CD14-positive monocyte (primary cell): ENCODE results near the gene SLC9A9. TPM values are rescaled to one million over a fixed set of nuclear protein-coding genes. Genes with fewer than 3 reads are reported as not detected.

Experiments used
- DNase-seq, 3 donors: peaks; one replicate each; pipeline ENCODE4 v3.0.0-alpha.2; 2011 to 2022
- H2AFZ ChIP-seq: 2 replicates; pipeline ENCODE4 v1.6.0; 2012; ENCODE audit warnings: mild to moderate bottlenecking, low read depth, low read length, inconsistent platforms; ENCODE audit not compliant: insufficient read depth, poor library complexity, severe bottlenecking
- H3K27ac ChIP-seq, 2 donors: 1 replicate in 1 of 2; 2 replicates in 1 of 2; pipeline ENCODE4 v1.5.1; 2012 to 2013; ENCODE audit warnings: low read length in 2 of 2, control low read depth in 1 of 2, inconsistent platforms in 1 of 2, low read depth in 1 of 2, mild to moderate bottlenecking in 1 of 2
- H3K27me3 ChIP-seq, 2 donors: one replicate each; pipeline versions ENCODE4 v1.6.0 to v1.6.1; 2011 to 2013; ENCODE audit warnings: low read length in 2 of 2; ENCODE audit not compliant: control insufficient read depth in 2 of 2, insufficient read depth in 2 of 2
- H3K36me3 ChIP-seq, 2 donors: replicated peaks in 1 of 2; 1 replicate in 1 of 2; 2 replicates in 1 of 2; pipeline versions ENCODE4 v1.5.1 to v1.6.1; 2012 to 2013; ENCODE audit warnings: low read length in 2 of 2, control low read depth in 1 of 2, inconsistent platforms in 1 of 2, mild to moderate bottlenecking in 1 of 2; ENCODE audit not compliant: insufficient read depth in 2 of 2, control insufficient read depth in 1 of 2
- H3K4me1 ChIP-seq, 2 donors: 1 replicate in 1 of 2; 2 replicates in 1 of 2; pipeline versions ENCODE4 v1.5.1 to v1.6.1; 2012 to 2013; ENCODE audit warnings: low read length in 2 of 2, control low read depth in 1 of 2, inconsistent platforms in 1 of 2, mild to moderate bottlenecking in 1 of 2, moderate library complexity in 1 of 2; ENCODE audit not compliant: insufficient read depth in 2 of 2, control insufficient read depth in 1 of 2
- H3K4me2 ChIP-seq: replicated peaks from 2 replicates; pipeline ENCODE3; 2012; ENCODE audit warnings: low read length, moderate library complexity, mild to moderate bottlenecking; ENCODE audit not compliant: poor library complexity, severe bottlenecking; ENCODE audit errors: extremely low read depth
- H3K4me3 ChIP-seq, 3 experiments: fragments of 200-600 bp in 1 of 3; sonication (generic) in 1 of 3; replicated peaks in 1 of 3; 1 replicate in 2 of 3; 2 replicates in 1 of 3; pipeline ENCODE4 v1.5.1; 2011 to 2013; ENCODE audit warnings: low read length in 3 of 3, mild to moderate bottlenecking in 3 of 3, control low read depth in 2 of 3, low read depth in 2 of 3, inconsistent platforms in 1 of 3, moderate library complexity in 1 of 3
- H3K79me2 ChIP-seq: 2 replicates; pipeline ENCODE4 v1.6.0; 2012; ENCODE audit warnings: mild to moderate bottlenecking, control low read depth, inconsistent platforms, low read length, moderate library complexity; ENCODE audit not compliant: insufficient read depth
- H3K9ac ChIP-seq: 2 replicates; pipeline ENCODE4 v1.6.0; 2017; ENCODE audit warnings: low read length, mild to moderate bottlenecking; ENCODE audit not compliant: insufficient read depth, poor library complexity, severe bottlenecking
- H3K9me3 ChIP-seq, 2 donors: replicated peaks in 1 of 2; 1 replicate in 1 of 2; 2 replicates in 1 of 2; pipeline versions ENCODE4 v1.5.1 to v1.6.1; 2012 to 2013; ENCODE audit warnings: low read length in 2 of 2, control low read depth in 1 of 2; ENCODE audit not compliant: control insufficient read depth in 1 of 2, insufficient read depth in 1 of 2
- H4K20me1 ChIP-seq: 2 replicates; pipeline ENCODE4 v1.6.0; 2012; ENCODE audit warnings: mild to moderate bottlenecking, low read length, control low read depth, moderate library complexity; ENCODE audit not compliant: insufficient read depth
- H3K27ac Mint-ChIP-seq, 7 donors: one replicate each; pipeline ENCODE4 v1.8.0; 2020; ENCODE audit warnings: mild to moderate bottlenecking in 7 of 7, mixed read lengths in 7 of 7, moderate library complexity in 6 of 7, inconsistent platforms in 2 of 7
- H3K27me3 Mint-ChIP-seq, 3 donors: one replicate each; pipeline ENCODE4 v1.8.0; 2021 to 2022; ENCODE audit warnings: low read depth in 3 of 3, mild to moderate bottlenecking in 3 of 3, mixed read lengths in 3 of 3, moderate library complexity in 3 of 3, inconsistent platforms in 1 of 3
- H3K36me3 Mint-ChIP-seq, 2 donors: one replicate each; pipeline ENCODE4 v1.8.0; 2020; ENCODE audit warnings: mixed read lengths in 2 of 2, inconsistent platforms in 1 of 2, mild to moderate bottlenecking in 1 of 2
- H3K4me1 Mint-ChIP-seq: one replicate; pipeline ENCODE4 v1.8.0; 2020; ENCODE audit warnings: mild to moderate bottlenecking, mixed read lengths
- H3K4me3 Mint-ChIP-seq, 2 donors: one replicate each; pipeline ENCODE4 v1.8.0; 2020; ENCODE audit warnings: mild to moderate bottlenecking in 2 of 2, mixed read lengths in 2 of 2, moderate library complexity in 1 of 2
- H3K9me3 Mint-ChIP-seq, 7 donors: one replicate each; pipeline ENCODE4 v1.8.0; 2020 to 2022; ENCODE audit warnings: mixed read lengths in 7 of 7, mild to moderate bottlenecking in 6 of 7, moderate library complexity in 6 of 7, inconsistent platforms in 2 of 7
- WGBS: methylation state at CpG from one replicate; pipeline ENCODE4 v1.1.5; 2013; ENCODE audit warnings: missing lambda C conversion rate; ENCODE audit not compliant: insufficient coverage; 5-methylcytosine and 5-hydroxymethylcytosine counted together
- intact Hi-C, 2 donors: fragments of 100-400 bp; cut with micrococcal nuclease; formaldehyde crosslinking; loops; one replicate each; pipeline versions ENCODE4 v1.15.0 to v1.15.1; 2023
- polyA plus RNA-seq, 3 donors: library from polyadenylated mRNA; depleted of rRNA in 1 of 3; unstranded in 2 of 3; stranded (reverse) in 1 of 3; fragments of 300-500 nt in 2 of 3; fragments of >200 nt in 1 of 3; fragmentation: Illumina TruSeq in 2 of 3; gene quantifications; 1 replicate in 2 of 3; 2 replicates in 1 of 3; pipeline ENCODE4 v1.2.3, GENCODE V29; 2012 to 2021
- TF ChIP-seq, protein P1 (sequence below): fragments of 200-600 bp; IDR thresholded peaks from one replicate; pipeline ENCODE4 v1.8.0; 2022; ENCODE audit warnings: antibody characterized with exemption, mild to moderate bottlenecking

SLC9A9 gene
- polyA plus RNA-seq, 3 donors, result 14.1 to 32.8 (median 27.0) TPM

DNA sequence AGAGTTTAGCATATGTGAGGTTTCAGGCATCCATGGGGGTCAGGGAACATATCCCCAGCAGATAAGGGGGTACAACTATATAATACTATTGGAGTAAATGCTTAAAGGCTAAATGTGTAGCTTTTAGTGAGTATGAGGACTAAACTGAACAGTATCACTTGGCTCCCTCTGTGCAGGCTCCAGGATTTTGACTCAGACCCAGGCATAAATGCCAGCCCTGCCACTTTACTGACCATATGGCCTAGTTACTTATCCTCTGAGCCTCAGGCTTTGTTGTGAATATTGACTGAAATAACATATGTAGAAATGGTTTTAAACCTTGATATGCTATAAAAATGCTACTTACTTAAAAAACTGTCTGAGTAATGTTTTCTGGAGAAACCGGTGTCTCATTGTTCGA is 577.1 kb downstream of the SLC9A9 start:
- Mint-ChIP-seq H3K27me3 (no peaks in the 10 kb centered on the region), H3K9me3 (no peaks in the 10 kb centered on the region), H3K4me3 (no peak overlapping the region), H3K27ac (no peak overlapping the region), H3K4me1 (peaks cover 3% of the 10 kb centered on the region), H3K36me3 (peaks cover 12 to 17% of the 10 kb centered on the region in 2 donors)
- Histone ChIP-seq H3K4me1 (no peaks in the 10 kb centered on the region), H2AFZ (no peak overlapping the region), H4K20me1 (no peaks in the 10 kb centered on the region), H3K4me2 (no peak overlapping the region), H3K27me3 (no peaks in the 10 kb centered on the region), H3K9ac (no peak overlapping the region), H3K4me3 (no peak overlapping the region), H3K36me3 (peaks cover 3 to 8% of the 10 kb centered on the region in 2 donors), H3K27ac (no peak overlapping the region), H3K9me3 (no peaks in the 10 kb centered on the region), H3K79me2 (no peaks in the 10 kb centered on the region)
- intact Hi-C loops, result no loop called here
- TF ChIP-seq, protein P1, sequence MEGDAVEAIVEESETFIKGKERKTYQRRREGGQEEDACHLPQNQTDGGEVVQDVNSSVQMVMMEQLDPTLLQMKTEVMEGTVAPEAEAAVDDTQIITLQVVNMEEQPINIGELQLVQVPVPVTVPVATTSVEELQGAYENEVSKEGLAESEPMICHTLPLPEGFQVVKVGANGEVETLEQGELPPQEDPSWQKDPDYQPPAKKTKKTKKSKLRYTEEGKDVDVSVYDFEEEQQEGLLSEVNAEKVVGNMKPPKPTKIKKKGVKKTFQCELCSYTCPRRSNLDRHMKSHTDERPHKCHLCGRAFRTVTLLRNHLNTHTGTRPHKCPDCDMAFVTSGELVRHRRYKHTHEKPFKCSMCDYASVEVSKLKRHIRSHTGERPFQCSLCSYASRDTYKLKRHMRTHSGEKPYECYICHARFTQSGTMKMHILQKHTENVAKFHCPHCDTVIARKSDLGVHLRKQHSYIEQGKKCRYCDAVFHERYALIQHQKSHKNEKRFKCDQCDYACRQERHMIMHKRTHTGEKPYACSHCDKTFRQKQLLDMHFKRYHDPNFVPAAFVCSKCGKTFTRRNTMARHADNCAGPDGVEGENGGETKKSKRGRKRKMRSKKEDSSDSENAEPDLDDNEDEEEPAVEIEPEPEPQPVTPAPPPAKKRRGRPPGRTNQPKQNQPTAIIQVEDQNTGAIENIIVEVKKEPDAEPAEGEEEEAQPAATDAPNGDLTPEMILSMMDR, result no peak
- WGBS, result no CpG with 5 or more reads among the region's 2 CpGs
- DNase-seq, result no peak

DNA sequence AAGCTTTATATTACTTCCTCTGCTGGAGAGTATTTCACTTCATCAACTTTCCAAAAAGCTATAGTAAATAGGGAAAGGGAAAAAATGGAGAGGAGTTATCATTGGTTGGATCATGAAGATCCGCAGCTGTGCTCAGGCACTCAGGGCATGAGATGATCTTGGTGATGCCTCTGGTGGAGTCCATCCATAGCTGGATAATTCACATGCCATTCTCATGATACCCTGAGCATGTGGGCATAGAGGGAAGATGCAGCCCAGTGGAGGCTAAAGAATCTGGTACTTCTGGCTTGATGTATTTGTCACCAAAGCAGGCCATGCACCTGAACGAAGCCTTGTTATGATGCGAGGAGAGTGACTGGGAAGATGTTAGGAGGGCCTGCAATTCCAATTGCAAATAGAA is 578.5 kb downstream of the SLC9A9 start:
- Histone ChIP-seq H3K4me2 (no peak overlapping the region), H4K20me1 (no peaks in the 10 kb centered on the region), H3K4me3 (no peak overlapping the region), H3K36me3 (peaks cover 6 to 22% of the 10 kb centered on the region in 2 donors), H3K9ac (no peak overlapping the region), H3K27ac (no peak overlapping the region), H3K27me3 (no peaks in the 10 kb centered on the region), H3K79me2 (no peaks in the 10 kb centered on the region), H3K4me1 (no peaks in the 10 kb centered on the region), H3K9me3 (no peaks in the 10 kb centered on the region), H2AFZ (no peak overlapping the region)
- 100% methylated on average over 3 of the region's 3 CpGs for WGBS
- Mint-ChIP-seq H3K4me1 (peaks cover 4% of the 10 kb centered on the region), H3K27me3 (no peaks in the 10 kb centered on the region), H3K9me3 (no peaks in the 10 kb centered on the region), H3K4me3 (no peak overlapping the region), H3K36me3 (peaks cover 19 to 24% of the 10 kb centered on the region in 2 donors), H3K27ac (no peak overlapping the region)
- DNase-seq, result no peak
- intact Hi-C loops, result no loop called here
- TF ChIP-seq, protein P1, result no peak
